ENCODE measurements around the gene COX15. TPM values are rescaled to one million over a fixed set of nuclear protein-coding genes. Genes with fewer than 3 reads are reported as not detected.

Gene COX15
- polyA plus RNA-seq, 1 experiment = 16.3 TPM

DNA sequence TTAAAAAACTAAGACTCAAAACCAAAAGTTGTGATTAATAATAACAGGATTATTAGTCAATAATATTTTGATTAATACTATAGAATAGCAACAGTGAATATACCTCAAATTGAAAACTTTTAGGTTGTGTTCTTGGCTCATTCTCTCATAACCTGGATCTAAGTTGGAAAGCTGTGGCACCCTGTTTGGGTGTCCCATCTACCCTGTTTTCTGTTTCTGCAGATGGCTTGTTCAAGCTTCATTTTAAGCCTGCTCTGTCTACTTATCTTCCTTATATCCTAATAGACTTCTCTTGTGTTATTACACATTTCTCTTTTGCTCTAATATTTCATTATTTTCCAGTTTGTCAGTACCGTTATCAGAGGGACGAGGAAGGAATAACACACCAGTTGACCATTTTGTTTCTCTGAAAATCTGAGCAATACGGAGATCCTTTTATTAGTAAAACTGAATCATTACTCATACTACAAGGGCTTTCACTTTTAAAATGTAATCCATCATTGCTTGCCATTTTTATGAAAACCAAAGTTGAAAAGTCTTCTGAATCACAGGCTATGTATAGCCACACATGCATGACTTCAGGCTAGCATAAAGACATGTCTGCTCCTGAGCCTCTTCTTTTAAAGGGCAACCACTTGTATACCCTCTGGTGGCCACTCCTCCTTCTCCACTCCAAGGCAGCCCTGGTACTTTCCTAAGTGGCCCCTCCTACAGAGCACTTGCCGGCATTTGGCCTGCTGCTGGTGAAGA lies 22.3 kb downstream of the COX15 start:
- Histone ChIP-seq H3K36me3 (ENCODE audit: control insufficient read depth, insufficient read depth, low read length) (peaks cover 5% of the 10 kb centered on the region), H3K4me3 (ENCODE audit: low read depth, low read length) (no peak overlapping the region), H3K27me3 (ENCODE audit: control insufficient read depth, insufficient read depth, low read length) (no peaks in the 10 kb centered on the region)
- ChIA-PET CTCF (interaction anchor here (1.1 to 10.6 kb wide), 9 partner anchors 45 to 273 kb away, joined by 3 to 133 read pairs (median 6); no protein-coding TSS in a partner anchor), POLR2A (interaction anchor here (0.6 kb wide), 1 partner anchor 51 kb away, joined by 3 read pairs; no protein-coding TSS in a partner anchor)
- no peak for DNase-seq (ENCODE audit: low read depth)
- TF ChIP-seq, protein P1, sequence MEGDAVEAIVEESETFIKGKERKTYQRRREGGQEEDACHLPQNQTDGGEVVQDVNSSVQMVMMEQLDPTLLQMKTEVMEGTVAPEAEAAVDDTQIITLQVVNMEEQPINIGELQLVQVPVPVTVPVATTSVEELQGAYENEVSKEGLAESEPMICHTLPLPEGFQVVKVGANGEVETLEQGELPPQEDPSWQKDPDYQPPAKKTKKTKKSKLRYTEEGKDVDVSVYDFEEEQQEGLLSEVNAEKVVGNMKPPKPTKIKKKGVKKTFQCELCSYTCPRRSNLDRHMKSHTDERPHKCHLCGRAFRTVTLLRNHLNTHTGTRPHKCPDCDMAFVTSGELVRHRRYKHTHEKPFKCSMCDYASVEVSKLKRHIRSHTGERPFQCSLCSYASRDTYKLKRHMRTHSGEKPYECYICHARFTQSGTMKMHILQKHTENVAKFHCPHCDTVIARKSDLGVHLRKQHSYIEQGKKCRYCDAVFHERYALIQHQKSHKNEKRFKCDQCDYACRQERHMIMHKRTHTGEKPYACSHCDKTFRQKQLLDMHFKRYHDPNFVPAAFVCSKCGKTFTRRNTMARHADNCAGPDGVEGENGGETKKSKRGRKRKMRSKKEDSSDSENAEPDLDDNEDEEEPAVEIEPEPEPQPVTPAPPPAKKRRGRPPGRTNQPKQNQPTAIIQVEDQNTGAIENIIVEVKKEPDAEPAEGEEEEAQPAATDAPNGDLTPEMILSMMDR (IDR thresholded peaks at IDR 0.05; ENCODE audit: insufficient read depth, low read depth, low read length) = no peak

DNA sequence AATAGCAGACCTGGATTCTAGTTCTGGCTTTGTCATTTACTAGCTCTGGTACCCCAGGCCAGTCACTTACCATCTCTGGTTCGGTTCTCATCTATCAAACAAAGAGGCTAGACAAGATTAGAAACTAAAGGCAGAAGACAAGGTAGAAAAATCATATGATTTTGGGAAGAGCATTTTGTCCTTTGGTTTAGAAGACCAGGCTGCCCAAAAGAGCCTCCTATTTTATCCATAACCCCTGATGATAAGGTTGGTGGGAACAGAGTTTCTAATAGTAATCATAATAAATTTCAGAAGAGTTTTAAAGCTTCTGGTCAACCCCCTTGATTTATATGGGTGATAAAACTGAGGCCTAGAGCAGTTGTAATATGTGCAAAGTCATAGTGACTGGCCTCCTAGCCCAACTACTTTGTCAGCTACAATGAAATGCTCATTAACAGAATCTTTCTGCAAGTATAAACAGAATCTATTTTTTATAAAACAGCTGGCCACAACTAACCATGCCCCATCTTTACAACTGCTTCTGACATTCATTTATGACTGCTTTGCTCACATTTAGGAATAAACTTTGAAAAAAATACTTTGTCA lies 23.4 kb downstream of the COX15 start:
- ChIA-PET POLR2A (no interaction called here), CTCF (interaction anchor here (0.7 to 10.6 kb wide), 5 partner anchors 79 to 272 kb away, joined by 3 to 133 read pairs (median 3); no protein-coding TSS in a partner anchor)
- no peaks in the 10 kb centered on the region for H3K27me3 ChIP-seq (ENCODE audit: control insufficient read depth, insufficient read depth, low read length)
- H3K4me3 ChIP-seq (ENCODE audit: low read depth, low read length) = no peak overlapping the region
- TF ChIP-seq, protein P1 (IDR thresholded peaks at IDR 0.05; ENCODE audit: insufficient read depth, low read depth, low read length) = no peak
- H3K36me3 ChIP-seq (ENCODE audit: control insufficient read depth, insufficient read depth, low read length) = peaks cover 8% of the 10 kb centered on the region
- peak; percentile 81 for DNase-seq (ENCODE audit: low read depth)

DNA sequence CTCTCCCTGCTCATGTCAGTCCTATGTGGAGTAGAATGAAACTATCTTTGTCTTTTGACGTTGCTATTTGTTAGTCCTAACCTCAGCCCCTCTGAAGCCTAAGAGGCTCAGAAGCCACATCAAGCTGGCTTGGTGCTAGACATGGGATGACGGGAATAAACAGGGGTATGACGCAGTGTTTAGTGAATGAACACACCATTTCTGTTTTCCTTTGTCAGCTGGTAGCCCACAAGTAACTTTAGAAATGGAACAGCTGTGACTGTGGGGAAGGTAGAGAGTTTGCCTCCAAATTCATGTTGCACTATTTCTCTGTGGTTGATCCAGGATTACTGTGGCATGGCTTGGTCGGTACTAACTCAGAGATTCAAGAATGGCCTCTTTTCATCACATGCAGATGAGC lies 31.3 kb downstream of the COX15 start:
- ChIA-PET CTCF (no interaction called here), POLR2A (no interaction called here)
- Histone ChIP-seq H3K27me3 (ENCODE audit: control insufficient read depth, insufficient read depth, low read length) (no peaks in the 10 kb centered on the region), H3K4me3 (ENCODE audit: low read depth, low read length) (no peak overlapping the region), H3K36me3 (ENCODE audit: control insufficient read depth, insufficient read depth, low read length) (peaks cover 19% of the 10 kb centered on the region)
- TF ChIP-seq, protein P1 (IDR thresholded peaks at IDR 0.05; ENCODE audit: insufficient read depth, low read depth, low read length) = no peak
- no peak for DNase-seq (ENCODE audit: low read depth)

DNA sequence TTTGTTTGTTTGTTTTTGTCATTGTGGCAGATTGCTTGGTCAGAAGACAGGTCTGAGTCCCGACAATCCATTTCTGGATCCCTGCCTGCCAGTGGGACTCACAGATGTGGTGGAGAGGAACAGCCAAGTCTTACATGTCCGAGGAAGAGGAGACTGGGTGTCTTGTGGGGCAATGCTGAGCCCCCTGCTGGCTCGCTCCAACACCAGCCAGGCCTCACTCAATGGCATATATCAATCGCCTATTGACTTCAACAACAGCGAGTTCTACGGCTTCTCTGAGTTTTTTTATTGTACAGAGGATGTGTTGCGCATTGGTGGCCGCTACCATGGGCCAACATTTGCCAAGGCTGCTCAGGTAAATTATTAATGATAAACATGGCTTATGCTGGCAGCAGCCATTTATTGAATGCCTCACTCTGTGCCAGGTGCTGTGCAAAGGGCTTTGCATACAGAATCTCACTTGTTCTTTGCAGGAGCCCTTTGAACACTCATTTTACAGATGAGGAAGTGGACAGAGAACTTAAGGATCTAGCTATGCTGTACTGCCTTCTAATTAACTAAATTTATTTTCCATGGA lies 33.3 kb downstream of the COX15 start:
- TF ChIP-seq, protein P1 (IDR thresholded peaks at IDR 0.05; ENCODE audit: insufficient read depth, low read depth, low read length) = no peak
- ChIA-PET CTCF (interaction anchor here (1.6 kb wide), 1 partner anchor 13 kb away, joined by 3 read pairs; no protein-coding TSS in a partner anchor), POLR2A (no interaction called here)
- H3K4me3 ChIP-seq (ENCODE audit: low read depth, low read length) = no peak overlapping the region
- H3K36me3 ChIP-seq (ENCODE audit: control insufficient read depth, insufficient read depth, low read length) = peaks cover 15% of the 10 kb centered on the region
- no peak for DNase-seq (ENCODE audit: low read depth)
- H3K27me3 ChIP-seq (ENCODE audit: control insufficient read depth, insufficient read depth, low read length) = no peaks in the 10 kb centered on the region

DNA sequence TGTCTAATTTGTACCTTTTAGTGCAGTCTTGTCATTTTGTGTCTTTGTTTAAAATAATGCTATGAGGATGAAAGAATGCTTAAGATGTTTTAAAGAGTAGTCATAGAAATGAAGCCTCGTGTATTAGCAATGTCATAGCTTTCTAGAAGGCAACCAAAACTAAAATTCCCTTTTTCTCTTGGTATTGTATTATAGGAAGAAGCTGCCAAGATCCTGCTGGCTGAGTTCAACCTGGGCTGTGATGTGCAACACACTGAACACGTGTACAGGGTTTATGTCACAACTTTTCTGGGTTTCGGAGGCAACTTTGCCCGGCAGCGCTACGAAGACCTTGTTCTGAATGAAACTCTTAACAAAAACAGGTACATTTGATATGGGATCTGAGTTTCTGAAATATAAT lies 36.2 kb downstream of the COX15 start:
- H3K36me3 ChIP-seq (ENCODE audit: control insufficient read depth, insufficient read depth, low read length) = peaks cover 21% of the 10 kb centered on the region
- TF ChIP-seq, protein P1 (IDR thresholded peaks at IDR 0.05; ENCODE audit: insufficient read depth, low read depth, low read length) = no peak
- no peaks in the 10 kb centered on the region for H3K27me3 ChIP-seq (ENCODE audit: control insufficient read depth, insufficient read depth, low read length)
- DNase-seq (ENCODE audit: low read depth) = no peak
- no peak overlapping the region for H3K4me3 ChIP-seq (ENCODE audit: low read depth, low read length)
- ChIA-PET POLR2A (interaction anchor here (0.6 kb wide), 1 partner anchor 14 kb away, joined by 3 read pairs; no protein-coding TSS in a partner anchor), CTCF (no interaction called here)

Data from BJ (cell line).